ENCODE data around the gene YARS1.

YARS1 gene

GRCh38 chr1:32758177-32758794, 58.9 kb downstream of the YARS1 start:
- H3K4me2 ChIP-seq (ENCODE audit: low read length) = no peak overlapping the region

GRCh38 chr1:32757213-32757895, 59.8 kb downstream of the YARS1 start:
- H2AFZ ChIP-seq (ENCODE audit: low read depth, low read length) = no peak overlapping the region
- no peak overlapping the region for H3K9ac ChIP-seq (ENCODE audit: low read length)
- H3K27ac ChIP-seq (ENCODE audit: low read length) = no peak overlapping the region
- 0 out of 2 replicates have a peak, but pooled peaks cover 3% of the 10 kb centered on the region for H3K27me3 ChIP-seq (ENCODE audit: low read depth, low read length)
- H3K36me3 ChIP-seq (replicated peaks; ENCODE audit: low read depth, low read length) = no peaks in the 10 kb centered on the region
- H3K4me3 ChIP-seq (ENCODE audit: low read length) = no peak overlapping the region
- no peaks in the 10 kb centered on the region for H3K9me3 ChIP-seq (ENCODE audit: insufficient read depth, low read length)
- no peaks in the 10 kb centered on the region for H3K79me2 ChIP-seq (ENCODE audit: low read length)
- no peak for TF ChIP-seq CTCF (IDR thresholded peaks at IDR 0.05; ENCODE audit: low read depth, low read length)
- no peak for TF ChIP-seq EZH2phosphoT487 (IDR thresholded peaks at IDR 0.05; ENCODE audit: low read depth)
- no peak overlapping the region for H3K4me2 ChIP-seq (ENCODE audit: low read length)
- H3K4me1 ChIP-seq (ENCODE audit: low read length) = no peaks in the 10 kb centered on the region
- no peaks in the 10 kb centered on the region for H4K20me1 ChIP-seq (ENCODE audit: insufficient read depth, low read length)

More at GRCh38 chr1:32758177-32758794, 58.9 kb downstream of the YARS1 start:
- Histone ChIP-seq H3K36me3 (replicated peaks; ENCODE audit: low read depth, low read length) (no peaks in the 10 kb centered on the region), H3K9me3 (ENCODE audit: insufficient read depth, low read length) (no peaks in the 10 kb centered on the region), H3K79me2 (ENCODE audit: low read length) (no peaks in the 10 kb centered on the region), H3K27ac (ENCODE audit: low read length) (no peak overlapping the region), H3K9ac (ENCODE audit: low read length) (no peak overlapping the region), H3K4me1 (ENCODE audit: low read length) (no peaks in the 10 kb centered on the region), H3K27me3 (ENCODE audit: low read depth, low read length) (0 out of 2 replicates have a peak, but pooled peaks cover 3% of the 10 kb centered on the region), H4K20me1 (ENCODE audit: insufficient read depth, low read length) (no peaks in the 10 kb centered on the region), H3K4me3 (ENCODE audit: low read length) (no peak overlapping the region), H2AFZ (ENCODE audit: low read depth, low read length) (no peak overlapping the region)
- TF ChIP-seq CTCF (IDR thresholded peaks at IDR 0.05; ENCODE audit: low read depth, low read length) (no peak), EZH2phosphoT487 (IDR thresholded peaks at IDR 0.05; ENCODE audit: low read depth) (no peak)

- Histone ChIP-seq H3K27ac (ENCODE audit: low read length) (no peak overlapping the region), H3K9ac (ENCODE audit: low read length) (no peak overlapping the region), H2AFZ (ENCODE audit: low read depth, low read length) (no peak overlapping the region), H3K9me3 (ENCODE audit: insufficient read depth, low read length) (no peaks in the 10 kb centered on the region), H3K36me3 (replicated peaks; ENCODE audit: low read depth, low read length) (no peaks in the 10 kb centered on the region), H3K27me3 (ENCODE audit: low read depth, low read length) (0 out of 2 replicates have a peak, but pooled peaks cover 3% of the 10 kb centered on the region), H3K4me1 (ENCODE audit: low read length) (no peaks in the 10 kb centered on the region), H4K20me1 (ENCODE audit: insufficient read depth, low read length) (no peaks in the 10 kb centered on the region), H3K79me2 (ENCODE audit: low read length) (no peaks in the 10 kb centered on the region), H3K4me2 (ENCODE audit: low read length) (no peak overlapping the region), H3K4me3 (ENCODE audit: low read length) (no peak overlapping the region)
- no peak for TF ChIP-seq CTCF (IDR thresholded peaks at IDR 0.05; ENCODE audit: low read depth, low read length)
- TF ChIP-seq EZH2phosphoT487 (IDR thresholded peaks at IDR 0.05; ENCODE audit: low read depth) = no peak
Measured at GRCh38 chr1:32755810-32756159, 61.4 kb downstream of the YARS1 start.

- H3K4me1 ChIP-seq (ENCODE audit: low read length) = no peaks in the 10 kb centered on the region
- H3K27ac ChIP-seq (ENCODE audit: low read length) = no peak overlapping the region
- H3K79me2 ChIP-seq (ENCODE audit: low read length) = no peaks in the 10 kb centered on the region
- H3K4me2 ChIP-seq (ENCODE audit: low read length) = no peak overlapping the region
- TF ChIP-seq EZH2phosphoT487 (IDR thresholded peaks at IDR 0.05; ENCODE audit: low read depth) (no peak), CTCF (IDR thresholded peaks at IDR 0.05; ENCODE audit: low read depth, low read length) (no peak)
- no peaks in the 10 kb centered on the region for H3K9me3 ChIP-seq (ENCODE audit: insufficient read depth, low read length)
- no peaks in the 10 kb centered on the region for H4K20me1 ChIP-seq (ENCODE audit: insufficient read depth, low read length)
- H3K4me3 ChIP-seq (ENCODE audit: low read length) = no peak overlapping the region
- no peaks in the 10 kb centered on the region for H3K36me3 ChIP-seq (replicated peaks; ENCODE audit: low read depth, low read length)
- no peak overlapping the region for H2AFZ ChIP-seq (ENCODE audit: low read depth, low read length)
- H3K9ac ChIP-seq (ENCODE audit: low read length) = no peak overlapping the region
- 0 out of 2 replicates have a peak, but pooled peaks cover 3% of the 10 kb centered on the region for H3K27me3 ChIP-seq (ENCODE audit: low read depth, low read length)
Measured at GRCh38 chr1:32755098-32755809, 61.9 kb downstream of the YARS1 start.

Measured in OCI-LY3 (cell line).